GM21737 (cell line): ENCODE measurements around the gene NOD1.
"Not testable (repeated sequence)": the region's sequence is repeated elsewhere in the genome, so short reads cannot be mapped to it uniquely, and the experiment has no call there.

Source experiments
- ATAC-seq: cut with Tn5 transposase; IDR thresholded peaks from one replicate; pipeline ENCODE4 v1.9.1; 2021; ENCODE audit warnings: mild to moderate bottlenecking, moderate library complexity; ENCODE audit not compliant: unreplicated experiment

The NOD1 gene

GRCh38 chr7:30478349-30479201 lies at the start of gene NOD1:
TSS of gene NOD1 (minus strand) at chr7:30478784. CDS start at chr7:30456921, 21,863 bp downstream.
- ATAC-seq: peak; percentile 91

GRCh38 chr7:30527297-30527696 lies 48.7 kb upstream of the NOD1 start:
- not testable (repeated sequence) for ATAC-seq

GRCh38 chr7:30526163-30526562 lies 47.6 kb upstream of the NOD1 start:
- ATAC-seq: no peak

- no peak for ATAC-seq
These were observed 46.8 kb upstream of the NOD1 start for GRCh38 chr7:30525429-30525828.

- ATAC-seq: no peak
These were observed 46.0 kb upstream of the NOD1 start for GRCh38 chr7:30524545-30524944.

- no peak for ATAC-seq
These were observed 44.9 kb upstream of the NOD1 start for GRCh38 chr7:30523466-30523865.

- ATAC-seq: no peak
These were observed 43.6 kb upstream of the NOD1 start for GRCh38 chr7:30522159-30522558.

GRCh38 chr7:30521532-30521931 lies 42.9 kb upstream of the NOD1 start:
- ATAC-seq: no peak

- no peak for ATAC-seq
These were observed 40.5 kb upstream of the NOD1 start for GRCh38 chr7:30519122-30519521.

- no peak for ATAC-seq
These were observed 37.2 kb upstream of the NOD1 start for GRCh38 chr7:30515761-30516160.

GRCh38 chr7:30514776-30515175 lies 36.2 kb upstream of the NOD1 start:
- ATAC-seq: no peak

- no peak for ATAC-seq
These were observed 35.6 kb upstream of the NOD1 start for GRCh38 chr7:30514177-30514576.

GRCh38 chr7:30513762-30514161 lies 35.2 kb upstream of the NOD1 start:
- ATAC-seq: no peak

- no peak for ATAC-seq
These were observed 33.5 kb upstream of the NOD1 start for GRCh38 chr7:30511973-30512662.

GRCh38 chr7:30511494-30511893 lies 32.9 kb upstream of the NOD1 start:
- ATAC-seq: no peak

GRCh38 chr7:30510124-30511075 lies 31.8 kb upstream of the NOD1 start:
- no peak for ATAC-seq

- ATAC-seq: not testable (repeated sequence)
These were observed 30.7 kb upstream of the NOD1 start for GRCh38 chr7:30509171-30509857.

GRCh38 chr7:30507346-30507900 lies 28.8 kb upstream of the NOD1 start:
- ATAC-seq: not testable (repeated sequence)

- ATAC-seq: no peak
These were observed 26.7 kb upstream of the NOD1 start for GRCh38 chr7:30505174-30505697.
